Mammary epithelial cell (primary cell): ENCODE results near the gene TM4SF18.

Experiments used
- CTCF ChIP-seq, 2 donors: IDR thresholded peaks in 1 of 2; conservative IDR thresholded peaks in 1 of 2; 2 replicates each; pipeline ENCODE4 v1.5.1; 2011 to 2012; ENCODE audit warnings: inconsistent platforms in 2 of 2, low read length in 2 of 2, mild to moderate bottlenecking in 2 of 2, control low read depth in 1 of 2, low read depth in 1 of 2; ENCODE audit not compliant: insufficient read depth in 1 of 2; ENCODE audit errors: extremely low read depth in 1 of 2
- EZH2 ChIP-seq: IDR thresholded peaks from 2 replicates; pipeline ENCODE4 v1.6.1; 2012; ENCODE audit warnings: low read length, inconsistent platforms, borderline replicate concordance

- TF ChIP-seq CTCF (conservative IDR thresholded peaks at IDR 0.05 in 1 of 2, IDR thresholded peaks at IDR 0.05 in 1 of 2; ENCODE audit: extremely low read depth in 1 of 2, insufficient read depth in 1 of 2, low read depth in 1 of 2, low read length in 2 of 2) (no peak), EZH2 (no peak)
These were observed 28.9 kb upstream of the TM4SF18 start for GRCh38 chr3:149362366-149362765.
